ENCODE results near the gene ARHGEF28. TPM values are rescaled to one million over a fixed set of nuclear protein-coding genes. Genes with fewer than 3 reads are reported as not detected.

ARHGEF28 gene
- total RNA-seq, 4 donors from 2014 or later: 9.8 to 18.7 (median 18.6) TPM

DNA sequence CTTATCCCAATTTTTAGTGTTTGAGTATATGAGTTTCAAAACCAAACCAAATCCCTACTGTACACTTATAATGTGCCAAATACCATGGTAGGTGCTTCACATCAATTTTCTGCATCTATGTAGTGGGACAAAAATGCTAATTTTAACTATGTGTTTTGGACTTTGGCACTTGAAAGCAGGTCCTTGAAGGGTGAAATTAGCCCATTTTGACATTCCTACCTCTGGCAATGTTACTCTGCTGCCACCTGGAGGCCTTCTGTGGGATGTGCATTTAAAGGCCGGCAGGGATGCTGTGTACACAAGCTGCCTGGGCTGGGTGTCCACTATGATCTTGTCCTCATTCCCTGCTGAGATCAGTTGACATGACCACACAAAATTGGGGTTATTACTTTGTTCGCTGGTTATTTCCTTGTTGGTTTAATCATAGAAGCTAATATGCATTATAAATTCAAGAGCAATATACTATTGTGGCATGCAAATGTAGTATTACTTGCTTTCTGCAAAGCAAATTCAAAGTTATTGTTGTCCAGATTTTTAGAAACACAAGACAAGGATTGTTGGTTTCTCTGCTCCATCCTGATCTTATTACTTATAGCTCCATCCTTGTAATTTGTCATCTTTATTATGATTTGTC, 166.8 kb downstream of the ARHGEF28 start:
- WGBS, 2 donors (ENCODE audit: low coverage in 1 of 2): 0% methylated on average over 2 of the region's 2 CpGs
- H3K9me3 ChIP-seq: no peaks in the 10 kb centered on the region
- no peak overlapping the region for H3K4me3 ChIP-seq
- no peaks in the 10 kb centered on the region for H3K27me3 ChIP-seq
- intact Hi-C loops (cut with DNase I; ENCODE audit: low total_unique reads) (loop anchor here (5.0 kb wide), 1 partner anchor 201 kb away; no protein-coding TSS in a partner anchor), in situ Hi-C loops (cut with MboI; ENCODE audit: low pct_ligation_motif_present in 1 of 4, low pct_unique_long_range_greater_than_20kb in 1 of 4, low sequenced_read_pairs in 3 of 4) (loop anchor here (5.0 kb wide), 1 partner anchor 201 kb away; no protein-coding TSS in a partner anchor)
- no peaks in the 10 kb centered on the region for H3K4me1 ChIP-seq
- H3K36me3 ChIP-seq: no peaks in the 10 kb centered on the region
- TF ChIP-seq POLR2A (IDR thresholded peaks at IDR 0.05): no peak
- TF ChIP-seq, protein P1, sequence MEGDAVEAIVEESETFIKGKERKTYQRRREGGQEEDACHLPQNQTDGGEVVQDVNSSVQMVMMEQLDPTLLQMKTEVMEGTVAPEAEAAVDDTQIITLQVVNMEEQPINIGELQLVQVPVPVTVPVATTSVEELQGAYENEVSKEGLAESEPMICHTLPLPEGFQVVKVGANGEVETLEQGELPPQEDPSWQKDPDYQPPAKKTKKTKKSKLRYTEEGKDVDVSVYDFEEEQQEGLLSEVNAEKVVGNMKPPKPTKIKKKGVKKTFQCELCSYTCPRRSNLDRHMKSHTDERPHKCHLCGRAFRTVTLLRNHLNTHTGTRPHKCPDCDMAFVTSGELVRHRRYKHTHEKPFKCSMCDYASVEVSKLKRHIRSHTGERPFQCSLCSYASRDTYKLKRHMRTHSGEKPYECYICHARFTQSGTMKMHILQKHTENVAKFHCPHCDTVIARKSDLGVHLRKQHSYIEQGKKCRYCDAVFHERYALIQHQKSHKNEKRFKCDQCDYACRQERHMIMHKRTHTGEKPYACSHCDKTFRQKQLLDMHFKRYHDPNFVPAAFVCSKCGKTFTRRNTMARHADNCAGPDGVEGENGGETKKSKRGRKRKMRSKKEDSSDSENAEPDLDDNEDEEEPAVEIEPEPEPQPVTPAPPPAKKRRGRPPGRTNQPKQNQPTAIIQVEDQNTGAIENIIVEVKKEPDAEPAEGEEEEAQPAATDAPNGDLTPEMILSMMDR (IDR thresholded peaks at IDR 0.05): peak; percentile 91 to 98 (median 94)
- DNase-seq: peak; percentile 75
- no peak overlapping the region for H3K27ac ChIP-seq

DNA sequence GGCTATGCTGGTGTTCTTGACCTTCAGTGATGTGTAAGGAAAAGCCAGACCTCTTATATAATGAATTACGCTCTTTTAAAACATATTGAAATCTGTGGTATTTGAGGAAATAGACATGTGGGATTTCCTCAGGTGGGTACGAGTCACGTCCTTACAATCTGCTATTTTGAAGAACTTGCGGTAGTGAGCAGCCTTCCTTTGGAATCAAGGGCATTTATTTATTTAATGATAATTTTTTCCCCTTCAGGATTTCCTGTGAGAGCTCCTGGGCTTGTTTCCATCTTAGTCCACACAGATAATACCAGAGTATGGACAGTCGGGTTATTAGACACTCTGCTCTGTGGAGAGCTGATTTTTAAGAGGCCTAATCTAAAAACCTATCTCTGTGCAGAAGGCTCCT, 167.9 kb downstream of the ARHGEF28 start:
- no peak for DNase-seq
- no peaks in the 10 kb centered on the region for H3K27me3 ChIP-seq
- no peaks in the 10 kb centered on the region for H3K36me3 ChIP-seq
- H3K9me3 ChIP-seq: no peaks in the 10 kb centered on the region
- no peak overlapping the region for H3K4me3 ChIP-seq
- no peaks in the 10 kb centered on the region for H3K4me1 ChIP-seq
- intact Hi-C loops (cut with DNase I; ENCODE audit: low total_unique reads): loop anchor here (5.0 kb wide), 1 partner anchor 202 kb away; no protein-coding TSS in a partner anchor
- in situ Hi-C loops (cut with MboI; ENCODE audit: low pct_ligation_motif_present in 1 of 4, low pct_unique_long_range_greater_than_20kb in 1 of 4, low sequenced_read_pairs in 3 of 4): loop anchor here (5.0 kb wide), 1 partner anchor 202 kb away; no protein-coding TSS in a partner anchor
- no peak overlapping the region for H3K27ac ChIP-seq
- 79 to 82% methylated on average over 5 of the region's 5 CpGs for WGBS, 2 donors (ENCODE audit: low coverage in 1 of 2)
- TF ChIP-seq, protein P1 (IDR thresholded peaks at IDR 0.05): no peak
- no peak for TF ChIP-seq POLR2A (IDR thresholded peaks at IDR 0.05)
- no peak for TF ChIP-seq POLR2AphosphoS5 (IDR thresholded peaks at IDR 0.05)
- no peak for TF ChIP-seq EP300 (IDR thresholded peaks at IDR 0.05; ENCODE audit: low read depth)

DNA sequence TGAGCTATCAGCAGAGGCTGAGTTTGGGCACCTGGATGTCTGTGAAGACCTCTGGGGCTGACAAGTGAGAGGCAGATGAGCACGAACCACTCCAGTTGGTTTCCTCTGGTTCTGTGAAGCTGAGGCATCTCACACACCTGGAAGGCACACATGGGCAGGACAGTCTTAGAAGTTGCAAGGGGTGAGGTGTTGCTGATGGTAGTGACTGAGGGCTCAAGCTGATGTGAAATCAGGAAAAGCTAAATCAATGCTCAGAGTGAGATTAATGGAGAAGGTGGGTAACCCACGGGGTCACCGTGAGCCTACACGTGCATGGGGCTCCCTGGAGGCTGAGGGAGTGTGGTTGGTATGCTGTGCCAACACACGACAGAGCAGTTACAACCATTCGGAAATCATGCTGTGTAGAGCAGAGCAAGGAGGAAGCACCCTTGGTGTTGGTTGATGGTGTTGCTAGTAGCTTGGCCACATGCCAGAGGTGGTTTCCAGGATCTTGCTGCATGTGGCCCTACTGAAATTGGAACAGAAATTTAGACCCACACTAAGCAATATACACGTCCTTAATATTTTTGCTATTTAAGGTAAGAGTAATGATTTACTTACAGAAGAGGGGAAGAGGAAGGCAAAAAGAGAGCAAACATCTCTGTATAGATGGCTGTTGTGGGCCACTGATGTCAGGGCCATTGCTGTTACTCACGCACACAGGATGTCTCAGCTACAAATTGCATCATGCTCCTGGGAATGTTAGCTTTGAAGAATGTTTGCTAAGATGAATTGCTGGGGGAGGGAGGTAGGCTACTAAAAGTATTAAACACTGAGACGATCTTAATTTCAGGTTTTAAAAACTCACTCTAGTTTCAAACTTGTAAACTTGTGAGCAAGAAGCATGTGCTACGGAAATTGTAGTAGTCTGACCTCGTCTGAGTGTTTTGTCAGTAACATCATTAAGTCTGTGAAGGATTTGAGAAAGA, 170.5 kb downstream of the ARHGEF28 start:
- whole genome bisulfite sequencing, 2 donors (ENCODE audit: low coverage in 1 of 2): 63 to 69% methylated on average over 5 to 11 of the region's 11 CpGs
- Histone ChIP-seq H3K4me3 (no peak overlapping the region), H3K27ac (no peak overlapping the region), H3K36me3 (no peaks in the 10 kb centered on the region), H3K27me3 (no peaks in the 10 kb centered on the region), H3K4me1 (no peaks in the 10 kb centered on the region), H3K9me3 (no peaks in the 10 kb centered on the region)
- in situ Hi-C loops (cut with MboI; ENCODE audit: low pct_ligation_motif_present in 1 of 4, low pct_unique_long_range_greater_than_20kb in 1 of 4, low sequenced_read_pairs in 3 of 4): no loop called here
- no peak for TF ChIP-seq POLR2AphosphoS5 (IDR thresholded peaks at IDR 0.05)
- TF ChIP-seq, protein P1 (IDR thresholded peaks at IDR 0.05): no peak
- TF ChIP-seq POLR2A (IDR thresholded peaks at IDR 0.05): no peak
- TF ChIP-seq EP300 (IDR thresholded peaks at IDR 0.05; ENCODE audit: low read depth): no peak
- intact Hi-C loops (cut with DNase I; ENCODE audit: low total_unique reads): no loop called here
- DNase-seq: no peak

DNA sequence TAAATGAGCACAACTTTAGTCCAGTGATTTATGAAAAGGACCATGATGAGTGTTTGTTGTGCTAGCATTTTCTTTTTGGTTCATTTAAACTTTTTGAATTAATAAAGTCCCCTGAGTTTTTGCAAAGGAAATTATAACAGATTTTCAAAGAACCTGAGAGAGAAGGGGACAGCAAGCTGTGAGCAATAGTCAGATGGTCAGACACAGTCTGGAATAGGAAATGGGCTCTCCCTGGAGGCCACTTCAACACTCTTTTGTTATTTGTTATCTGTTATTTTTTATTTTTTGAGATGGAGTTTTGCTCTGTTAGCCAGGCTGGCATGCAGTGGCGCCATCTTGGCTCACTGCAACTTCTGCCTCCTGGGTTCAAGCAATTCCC, 171.1 kb downstream of the ARHGEF28 start:
- no peaks in the 10 kb centered on the region for H3K36me3 ChIP-seq

More for the DNA sequence above, 171.1 kb downstream of the ARHGEF28 start:
- Histone ChIP-seq H3K9me3 (no peaks in the 10 kb centered on the region), H3K27ac (no peak overlapping the region), H3K4me3 (no peak overlapping the region), H3K27me3 (no peaks in the 10 kb centered on the region), H3K4me1 (no peaks in the 10 kb centered on the region)
- DNase-seq: no peak
- in situ Hi-C loops (cut with MboI; ENCODE audit: low pct_ligation_motif_present in 1 of 4, low pct_unique_long_range_greater_than_20kb in 1 of 4, low sequenced_read_pairs in 3 of 4): no loop called here
- intact Hi-C loops (cut with DNase I; ENCODE audit: low total_unique reads): no loop called here
- WGBS, 2 donors (ENCODE audit: low coverage in 1 of 2): 95% methylated on average over 1 of the region's 1 CpG; no CpG with 5 or more reads in 1 of the 2 donors
- TF ChIP-seq POLR2AphosphoS5 (IDR thresholded peaks at IDR 0.05) (no peak), EP300 (IDR thresholded peaks at IDR 0.05; ENCODE audit: low read depth) (no peak)
